Head of caudate nucleus (tissue), 42 donors: Measurements from ENCODE around the gene NDUFAF7.
"Not testable (repeated sequence)": the region's sequence is repeated elsewhere in the genome, so short reads cannot be mapped to it uniquely, and the experiment has no call there.

Source experiments
- DNase-seq, 42 donors: peaks; one replicate each; pipeline versions ENCODE4 v3.0.0 to v3.0.0-alpha.2; 2020 to 2021; ENCODE audit warnings: mixed read lengths in 7 of 42
- intact Hi-C: fragments of 100-400 bp; cut with DNase I; formaldehyde crosslinking; loops from one replicate; pipeline ENCODE4 v1.15.0; 2022

NDUFAF7 gene, protein sequence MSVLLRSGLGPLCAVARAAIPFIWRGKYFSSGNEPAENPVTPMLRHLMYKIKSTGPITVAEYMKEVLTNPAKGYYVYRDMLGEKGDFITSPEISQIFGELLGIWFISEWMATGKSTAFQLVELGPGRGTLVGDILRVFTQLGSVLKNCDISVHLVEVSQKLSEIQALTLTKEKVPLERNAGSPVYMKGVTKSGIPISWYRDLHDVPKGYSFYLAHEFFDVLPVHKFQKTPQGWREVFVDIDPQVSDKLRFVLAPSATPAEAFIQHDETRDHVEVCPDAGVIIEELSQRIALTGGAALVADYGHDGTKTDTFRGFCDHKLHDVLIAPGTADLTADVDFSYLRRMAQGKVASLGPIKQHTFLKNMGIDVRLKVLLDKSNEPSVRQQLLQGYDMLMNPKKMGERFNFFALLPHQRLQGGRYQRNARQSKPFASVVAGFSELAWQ

GRCh38 chr2:37231241-37232130 is at the start of gene NDUFAF7, which contains the start of gene CEBPZ:
Gene NDUFAF7 (plus strand): TSS chr2:37231658. CDS start chr2:37231706, 48 bp downstream.
Gene CEBPZ (minus strand): TSS chr2:37231596. CDS start chr2:37231567, 29 bp downstream.
- intact Hi-C loops: no loop called here
- peak; percentile 87 to 97 (median 92) for DNase-seq

GRCh38 chr2:37181726-37182684 is 49.5 kb upstream of the NDUFAF7 start:
- DNase-seq: no peak
- intact Hi-C loops: no loop called here

DNA sequence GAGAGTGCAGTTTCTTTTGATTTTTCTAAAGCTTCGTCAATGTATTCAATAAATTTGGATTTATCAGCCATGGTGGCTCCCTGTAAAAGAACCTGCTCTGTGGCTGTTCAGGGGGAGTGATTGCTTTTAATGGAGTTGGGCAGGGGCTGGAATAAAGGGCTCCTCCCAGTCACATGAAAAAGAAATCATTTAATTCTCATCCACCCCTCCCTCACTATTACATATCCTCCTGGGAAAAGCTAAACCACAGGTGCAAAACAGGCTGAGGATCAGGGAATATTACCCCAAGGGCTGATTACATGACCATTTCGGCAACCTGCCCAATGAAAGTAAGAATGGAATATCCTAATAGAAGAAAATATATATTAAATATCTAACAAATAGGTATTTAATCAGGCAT is 42.9 kb upstream of the NDUFAF7 start, which contains the start of gene SULT6B1:
TSS of gene SULT6B1 (minus strand) at position 101 of the 400 bp plus-strand sequence. CDS start at position 71, 30 bp downstream.
- intact Hi-C loops: no loop called here
- DNase-seq: no peak

DNA sequence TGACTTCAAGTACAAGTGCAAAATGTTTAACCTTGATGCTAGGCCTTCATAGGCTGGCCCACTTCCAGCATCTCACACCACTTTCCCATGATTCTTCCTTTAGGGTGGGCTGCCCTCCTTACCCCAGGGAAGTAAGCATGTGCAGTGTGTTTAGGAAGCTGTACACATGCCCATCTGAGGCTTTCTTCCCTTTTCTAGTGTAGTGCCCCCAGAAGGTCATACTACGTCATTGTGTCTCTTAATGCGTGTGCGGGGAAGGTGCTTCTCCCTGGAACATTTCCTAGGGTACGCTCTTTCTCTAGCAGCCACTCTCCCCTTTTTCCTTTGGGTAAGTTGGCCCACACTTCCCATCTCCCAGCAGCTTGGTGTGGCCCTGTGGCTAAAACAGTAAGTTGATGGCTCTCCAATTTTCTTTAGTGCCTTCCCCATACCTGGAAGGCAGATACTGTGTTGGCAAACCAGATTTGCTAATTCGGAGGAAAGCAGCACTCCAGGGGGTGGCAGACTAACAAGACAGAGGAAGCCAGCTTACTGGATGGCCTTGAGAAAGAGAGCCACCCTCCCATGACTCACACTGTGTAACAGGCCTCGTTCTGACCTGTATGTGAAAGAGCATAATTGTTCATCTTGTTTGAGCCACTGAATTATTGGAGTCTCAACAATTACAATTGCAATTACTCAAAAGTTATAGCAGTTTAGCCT is 41.9 kb upstream of the NDUFAF7 start:
- intact Hi-C loops: no loop called here
- DNase-seq: peak in 6 of 42 donors; percentile 7 to 43 (median 25)

GRCh38 chr2:37190290-37190689 is 41.2 kb upstream of the NDUFAF7 start:
- intact Hi-C loops: no loop called here
- DNase-seq: no peak

DNA sequence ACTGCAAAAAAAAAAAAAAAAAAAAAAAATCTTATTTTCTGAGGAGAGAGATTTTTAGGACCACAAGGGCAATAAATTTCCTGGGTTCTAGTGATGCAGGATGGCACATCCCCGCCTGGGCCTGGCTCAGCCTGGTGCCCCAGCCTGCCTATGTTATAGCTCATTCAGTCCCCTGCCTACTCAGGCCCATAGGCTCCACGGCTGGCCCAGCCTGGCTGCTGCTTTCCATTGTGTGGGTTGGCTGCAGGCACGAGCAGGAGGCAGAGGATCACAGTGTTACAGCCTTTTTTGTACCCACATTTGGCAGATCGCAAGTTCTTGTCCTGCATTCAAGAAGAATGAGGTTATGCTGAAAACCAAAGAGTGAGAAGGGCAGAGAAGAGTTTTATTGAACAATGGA is 40.2 kb upstream of the NDUFAF7 start:
- DNase-seq: no peak
- intact Hi-C loops: no loop called here

DNA sequence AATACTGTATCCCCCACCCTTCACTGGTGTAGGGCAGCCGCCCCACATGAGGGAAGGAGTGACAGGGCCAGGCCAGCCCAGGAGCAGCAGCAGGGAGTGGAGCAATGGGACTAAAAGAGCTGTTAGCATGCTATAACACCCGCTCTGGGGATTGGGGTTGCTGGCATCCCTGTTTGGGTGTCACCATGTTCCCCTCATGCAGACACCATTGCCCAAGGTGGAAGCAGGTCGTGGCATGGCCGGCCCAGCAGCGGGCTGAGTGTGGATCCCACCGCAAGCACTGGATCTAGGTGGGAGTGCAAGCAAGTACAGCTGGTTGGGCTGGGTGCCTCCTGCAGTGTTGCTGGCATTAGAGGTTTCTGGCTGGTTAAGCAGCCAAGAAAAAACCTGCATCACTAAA is 39.7 kb upstream of the NDUFAF7 start:
- DNase-seq: no peak
- intact Hi-C loops: no loop called here

GRCh38 chr2:37192551-37192950 is 38.9 kb upstream of the NDUFAF7 start:
- intact Hi-C loops: no loop called here
- DNase-seq: no peak

DNA sequence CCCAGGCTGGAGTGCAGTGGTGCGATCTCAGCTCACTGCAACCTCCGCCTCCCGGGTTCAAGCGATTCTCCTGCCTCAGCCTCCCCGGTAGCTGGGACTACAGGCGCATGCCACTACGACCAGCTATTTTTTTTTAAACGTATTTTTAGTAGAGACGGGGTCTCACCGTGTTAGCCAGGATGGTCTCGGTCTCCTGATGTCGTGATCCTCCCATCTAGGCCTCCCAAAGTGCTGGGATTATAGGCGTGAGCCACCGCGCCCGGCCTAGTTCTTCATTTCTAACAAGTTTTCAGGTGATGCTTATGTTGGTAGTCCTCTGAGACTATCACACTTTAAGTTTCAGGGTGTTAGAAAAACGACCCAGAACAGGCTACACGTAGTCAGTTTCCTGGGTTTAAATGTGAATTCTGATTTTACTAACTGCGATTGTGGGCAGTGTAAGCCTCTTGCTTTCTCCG is 35.6 kb upstream of the NDUFAF7 start:
- intact Hi-C loops: not testable (repeated sequence)
- DNase-seq: peak in 1 of 42 donors; percentile 13

GRCh38 chr2:37196320-37197195 is 34.9 kb upstream of the NDUFAF7 start, which contains the start of gene CEBPZOS:
Gene CEBPZOS (plus strand): TSS chr2:37196496. CDS start chr2:37199705, 3,209 bp downstream.
- intact Hi-C loops: no loop called here

DNA sequence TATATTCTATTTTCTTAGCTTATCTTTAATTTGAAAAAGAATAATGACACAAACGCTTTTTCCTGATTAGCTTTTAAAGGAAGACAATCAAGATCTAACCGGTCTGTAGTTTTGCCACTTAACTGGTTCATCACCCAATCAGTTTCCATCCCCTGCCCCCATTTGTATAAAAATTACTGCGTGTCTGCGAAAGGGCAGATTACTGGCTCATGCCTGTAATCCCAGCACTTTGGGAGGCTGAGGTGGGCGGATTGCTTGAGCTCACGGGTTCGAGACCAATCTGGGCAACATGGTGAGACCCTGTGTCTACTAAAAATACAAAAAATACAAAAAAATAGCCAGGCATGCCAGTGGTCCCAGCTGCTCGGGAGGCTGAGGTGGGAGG is 32.8 kb upstream of the NDUFAF7 start:
- intact Hi-C loops: no loop called here
- no peak for DNase-seq

More at GRCh38 chr2:37196320-37197195, 34.9 kb upstream of the NDUFAF7 start, which contains the start of gene CEBPZOS:
- peak; percentile 72 to 94 (median 86) for DNase-seq

- intact Hi-C loops: no loop called here
- no peak for DNase-seq
Measured at GRCh38 chr2:37201208-37201607, 30.2 kb upstream of the NDUFAF7 start.

- intact Hi-C loops: no loop called here
- no peak for DNase-seq
Measured at GRCh38 chr2:37201766-37202165, 29.7 kb upstream of the NDUFAF7 start.

- intact Hi-C loops: no loop called here
- DNase-seq: no peak
Measured at GRCh38 chr2:37203708-37204107, 27.8 kb upstream of the NDUFAF7 start.

DNA sequence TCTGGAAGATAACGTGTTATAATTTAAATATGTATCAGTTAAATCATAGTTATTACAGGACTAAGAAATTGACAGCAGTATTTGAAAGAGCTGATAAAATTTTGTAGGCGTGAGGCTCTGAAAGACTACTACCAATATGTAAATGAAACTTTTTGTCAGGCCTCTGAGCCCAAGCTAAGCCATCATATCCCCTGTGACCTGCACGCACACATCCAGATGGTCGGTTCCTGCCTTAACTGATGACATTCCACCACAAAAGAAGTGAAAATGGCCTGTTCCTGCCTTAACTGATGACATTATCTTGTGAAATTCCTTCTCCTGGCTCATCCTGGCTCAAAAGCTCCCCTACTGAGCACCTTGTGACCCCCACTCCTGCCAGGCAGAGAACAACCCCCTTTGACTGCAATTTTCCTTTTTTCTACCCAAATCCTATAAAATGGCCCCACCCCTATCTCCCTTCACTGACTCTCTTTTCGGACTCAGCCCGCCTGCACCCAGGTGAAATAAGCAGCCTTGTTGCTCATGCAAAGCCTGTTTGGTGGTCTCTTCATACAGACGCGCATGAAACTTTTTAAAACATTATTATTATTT is 26.3 kb upstream of the NDUFAF7 start:
- DNase-seq, intact Hi-C loops: not testable (repeated sequence)

GRCh38 chr2:37205689-37206341 is 25.6 kb upstream of the NDUFAF7 start:
- intact Hi-C loops: no loop called here
- DNase-seq: no peak
